Fibroblast of lung (primary cell): ENCODE data around the gene WDR86. TPM values are rescaled to one million over a fixed set of nuclear protein-coding genes. Genes with fewer than 3 reads are reported as not detected.

ENCODE experiments used
- DNase-seq, 2 donors: peaks; one replicate each; pipeline versions ENCODE4 v3.0.0 to v3.0.0-alpha.2; 2010; ENCODE audit warnings: low read depth in 2 of 2
- H2AFZ ChIP-seq: 2 replicates; pipeline ENCODE4 v1.5.1; 2012; ENCODE audit warnings: low read length, control low read depth, inconsistent platforms
- H3K27ac ChIP-seq: 2 replicates; pipeline ENCODE4 v1.5.1; 2011; ENCODE audit warnings: low read length, control low read depth; ENCODE audit not compliant: insufficient read depth
- H3K27me3 ChIP-seq: 2 replicates; pipeline ENCODE4 v1.5.1; 2011; ENCODE audit warnings: mild to moderate bottlenecking, low read length; ENCODE audit not compliant: control insufficient read depth, insufficient read depth
- H3K36me3 ChIP-seq: 2 replicates; pipeline ENCODE4 v1.5.1; 2011; ENCODE audit warnings: low read length; ENCODE audit not compliant: control insufficient read depth, insufficient read depth
- H3K4me1 ChIP-seq: 2 replicates; pipeline ENCODE4 v1.5.1; 2011; ENCODE audit warnings: low read length; ENCODE audit not compliant: control insufficient read depth, insufficient read depth; ENCODE audit errors: extremely low read depth
- H3K4me2 ChIP-seq: 2 replicates; pipeline ENCODE4 v1.5.1; 2011; ENCODE audit warnings: low read length, control low read depth; ENCODE audit not compliant: insufficient read depth; ENCODE audit errors: extremely low read depth
- H3K4me3 ChIP-seq, 4 experiments: fragments of 200-600 bp in 1 of 4; sonication (generic) in 1 of 4; replicated peaks in 1 of 4; 2 replicates each; pipeline ENCODE4 v1.5.1; 2011 to 2016; ENCODE audit warnings: low read length in 4 of 4, low read depth in 3 of 4, mild to moderate bottlenecking in 3 of 4, control low read depth in 2 of 4, inconsistent platforms in 1 of 4, mixed read lengths in 1 of 4; ENCODE audit not compliant: insufficient read depth in 1 of 4; ENCODE audit errors: control extremely low read depth in 1 of 4
- H3K79me2 ChIP-seq: 2 replicates; pipeline ENCODE4 v1.5.1; 2012; ENCODE audit warnings: mild to moderate bottlenecking, low read length, inconsistent platforms; ENCODE audit not compliant: control insufficient read depth, insufficient read depth
- H3K9ac ChIP-seq: 2 replicates; pipeline ENCODE4 v1.5.1; 2011; ENCODE audit warnings: mild to moderate bottlenecking, low read length, control low read depth; ENCODE audit not compliant: insufficient read depth
- H3K9me3 ChIP-seq: 2 replicates; pipeline ENCODE4 v1.5.1; 2012; ENCODE audit warnings: low read depth, low read length; ENCODE audit not compliant: control insufficient read depth, insufficient read depth
- H4K20me1 ChIP-seq: 2 replicates; pipeline ENCODE4 v1.5.1; 2011; ENCODE audit warnings: low read length; ENCODE audit not compliant: control insufficient read depth, insufficient read depth; ENCODE audit errors: extremely low read depth
- EZH2 ChIP-seq: IDR thresholded peaks from 2 replicates; pipeline ENCODE4 v1.5.1; 2012; ENCODE audit warnings: low read length, control low read depth, mild to moderate bottlenecking; ENCODE audit errors: missing control alignments
- polyA plus RNA-seq, 2 donors: library from polyadenylated mRNA; depleted of rRNA in 1 of 2; stranded (reverse) in 1 of 2; unstranded in 1 of 2; fragments of >200 nt; gene quantifications; 2 replicates each; pipeline ENCODE4 v1.2.1, GENCODE V29; 2011 to 2012; ENCODE audit warnings: missing spikeins in 1 of 2
- total RNA-seq: library from RNA; depleted of rRNA; stranded (reverse); fragments of >200 nt; gene quantifications from 2 replicates; pipeline ENCODE4 v1.2.1, GENCODE V29; 2014
- TF ChIP-seq, protein P1 (sequence below), 2 donors: IDR thresholded peaks in 1 of 2; conservative IDR thresholded peaks in 1 of 2; 1 replicate in 1 of 2; 2 replicates in 1 of 2; pipeline ENCODE4 v1.5.1; 2011 to 2012; ENCODE audit warnings: low read length in 2 of 2, control low read depth in 1 of 2, inconsistent platforms in 1 of 2, low read depth in 1 of 2, mild to moderate bottlenecking in 1 of 2

WDR86 gene
- total and polyA plus RNA-seq, 2 donors (not counting 1 experiment from before 2014, with no cell fraction given), result 0.33 TPM; not detected in 1

DNA sequence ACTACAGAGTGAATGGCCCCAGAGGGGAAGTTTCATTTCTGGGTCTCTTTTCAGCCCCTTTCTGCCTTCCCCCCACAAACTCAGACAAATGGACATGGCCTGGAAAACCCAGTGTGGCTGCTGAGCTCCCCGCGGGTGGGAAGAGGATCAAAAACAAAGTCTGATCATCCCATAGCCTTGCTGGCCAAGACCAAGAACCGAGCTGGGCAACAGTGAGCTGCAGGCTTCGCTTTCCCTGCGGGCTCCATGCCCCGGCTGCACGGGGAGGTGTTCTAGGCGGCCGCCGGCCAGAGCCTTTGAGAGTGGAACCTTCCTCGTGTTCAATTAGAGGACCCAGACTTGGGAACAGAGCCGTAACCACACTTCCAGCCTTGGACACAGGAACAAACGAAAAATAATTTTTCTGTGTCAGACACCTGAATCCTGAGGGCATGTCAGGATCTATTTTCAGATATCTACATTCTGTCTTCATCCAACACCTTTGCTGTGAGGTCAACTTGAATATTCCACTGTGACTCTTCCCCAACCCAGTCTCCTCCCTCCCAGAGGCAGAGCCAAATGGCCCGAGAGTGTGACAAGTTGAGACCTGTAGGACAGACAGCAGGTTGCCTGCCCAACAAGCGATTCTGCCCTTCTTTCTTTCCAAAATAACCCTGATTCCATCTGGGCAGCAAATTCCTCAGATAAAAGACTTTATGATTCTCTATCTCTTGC lies 26.0 kb downstream of the WDR86 start:
- no peak overlapping the region for H3K4me3 ChIP-seq
- H3K9me3 ChIP-seq, result no peaks in the 10 kb centered on the region
- H3K36me3 ChIP-seq, result no peaks in the 10 kb centered on the region
- no peak overlapping the region for H3K27ac ChIP-seq
- H3K27me3 ChIP-seq, result peaks cover 22% of the 10 kb centered on the region
- no peaks in the 10 kb centered on the region for H4K20me1 ChIP-seq
- H3K9ac ChIP-seq, result no peak overlapping the region
- no peaks in the 10 kb centered on the region for H3K79me2 ChIP-seq
- TF ChIP-seq, protein P1, sequence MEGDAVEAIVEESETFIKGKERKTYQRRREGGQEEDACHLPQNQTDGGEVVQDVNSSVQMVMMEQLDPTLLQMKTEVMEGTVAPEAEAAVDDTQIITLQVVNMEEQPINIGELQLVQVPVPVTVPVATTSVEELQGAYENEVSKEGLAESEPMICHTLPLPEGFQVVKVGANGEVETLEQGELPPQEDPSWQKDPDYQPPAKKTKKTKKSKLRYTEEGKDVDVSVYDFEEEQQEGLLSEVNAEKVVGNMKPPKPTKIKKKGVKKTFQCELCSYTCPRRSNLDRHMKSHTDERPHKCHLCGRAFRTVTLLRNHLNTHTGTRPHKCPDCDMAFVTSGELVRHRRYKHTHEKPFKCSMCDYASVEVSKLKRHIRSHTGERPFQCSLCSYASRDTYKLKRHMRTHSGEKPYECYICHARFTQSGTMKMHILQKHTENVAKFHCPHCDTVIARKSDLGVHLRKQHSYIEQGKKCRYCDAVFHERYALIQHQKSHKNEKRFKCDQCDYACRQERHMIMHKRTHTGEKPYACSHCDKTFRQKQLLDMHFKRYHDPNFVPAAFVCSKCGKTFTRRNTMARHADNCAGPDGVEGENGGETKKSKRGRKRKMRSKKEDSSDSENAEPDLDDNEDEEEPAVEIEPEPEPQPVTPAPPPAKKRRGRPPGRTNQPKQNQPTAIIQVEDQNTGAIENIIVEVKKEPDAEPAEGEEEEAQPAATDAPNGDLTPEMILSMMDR (conservative IDR thresholded peaks at IDR 0.05 in 1 of 2, IDR thresholded peaks at IDR 0.05 in 1 of 2; ENCODE audit: low read depth in 1 of 2, low read length in 2 of 2), result no peak
- no peak for TF ChIP-seq EZH2
- DNase-seq, result no peak
- no peak overlapping the region for H2AFZ ChIP-seq
- H3K4me2 ChIP-seq, result no peak overlapping the region
- H3K4me1 ChIP-seq, result no peaks in the 10 kb centered on the region

DNA sequence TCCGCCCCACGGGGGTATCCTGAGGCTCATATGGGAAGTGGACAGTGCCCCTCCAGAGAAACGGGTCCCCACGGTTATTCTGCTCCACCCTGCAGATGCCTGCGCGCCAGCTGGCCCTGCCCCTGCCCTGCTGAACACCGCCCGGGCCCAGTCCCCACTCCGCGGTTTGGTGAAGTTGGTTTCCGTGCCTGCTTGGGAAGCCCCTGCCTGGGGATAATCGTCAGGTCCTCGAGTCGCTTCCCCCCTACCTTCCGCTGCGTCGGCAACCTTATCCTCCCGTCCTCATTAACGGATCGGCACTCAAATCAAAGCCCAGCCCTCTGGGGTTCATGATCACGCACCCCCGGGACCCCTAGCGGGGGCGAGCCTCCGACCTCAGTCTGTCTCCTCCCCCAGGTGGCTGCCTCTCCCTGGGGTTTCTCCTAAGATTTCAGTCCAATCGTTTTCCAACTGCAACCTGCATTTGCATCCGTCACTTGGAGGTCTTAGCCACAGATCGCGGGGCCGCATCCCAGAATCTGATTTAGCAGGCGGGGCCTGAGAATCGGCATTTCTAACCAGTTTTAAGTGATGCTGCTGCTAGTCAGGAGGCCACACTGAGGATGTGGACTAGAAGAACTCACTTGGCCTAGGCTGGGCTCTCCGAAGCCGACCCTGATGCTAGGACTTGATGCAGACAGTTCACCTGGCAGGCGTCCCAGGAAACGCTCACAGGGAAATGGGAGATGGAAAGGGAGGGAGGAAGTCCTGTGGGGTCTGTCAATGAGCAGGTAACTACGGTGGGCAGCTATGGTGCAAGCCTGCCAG lies 27.6 kb downstream of the WDR86 start:
- H3K4me2 ChIP-seq, result no peak overlapping the region
- H3K27ac ChIP-seq, result no peak overlapping the region
- DNase-seq, result no peak
- H4K20me1 ChIP-seq, result no peaks in the 10 kb centered on the region
- H2AFZ ChIP-seq, result no peak overlapping the region
- no peak overlapping the region for H3K4me3 ChIP-seq
- H3K36me3 ChIP-seq, result no peaks in the 10 kb centered on the region
- H3K9me3 ChIP-seq, result no peaks in the 10 kb centered on the region
- H3K4me1 ChIP-seq, result no peaks in the 10 kb centered on the region
- H3K9ac ChIP-seq, result no peak overlapping the region
- no peaks in the 10 kb centered on the region for H3K79me2 ChIP-seq
- peaks cover 22% of the 10 kb centered on the region for H3K27me3 ChIP-seq
- peak; percentile 5 for TF ChIP-seq EZH2
- TF ChIP-seq, protein P1 (conservative IDR thresholded peaks at IDR 0.05 in 1 of 2, IDR thresholded peaks at IDR 0.05 in 1 of 2; ENCODE audit: low read depth in 1 of 2, low read length in 2 of 2), result no peak

DNA sequence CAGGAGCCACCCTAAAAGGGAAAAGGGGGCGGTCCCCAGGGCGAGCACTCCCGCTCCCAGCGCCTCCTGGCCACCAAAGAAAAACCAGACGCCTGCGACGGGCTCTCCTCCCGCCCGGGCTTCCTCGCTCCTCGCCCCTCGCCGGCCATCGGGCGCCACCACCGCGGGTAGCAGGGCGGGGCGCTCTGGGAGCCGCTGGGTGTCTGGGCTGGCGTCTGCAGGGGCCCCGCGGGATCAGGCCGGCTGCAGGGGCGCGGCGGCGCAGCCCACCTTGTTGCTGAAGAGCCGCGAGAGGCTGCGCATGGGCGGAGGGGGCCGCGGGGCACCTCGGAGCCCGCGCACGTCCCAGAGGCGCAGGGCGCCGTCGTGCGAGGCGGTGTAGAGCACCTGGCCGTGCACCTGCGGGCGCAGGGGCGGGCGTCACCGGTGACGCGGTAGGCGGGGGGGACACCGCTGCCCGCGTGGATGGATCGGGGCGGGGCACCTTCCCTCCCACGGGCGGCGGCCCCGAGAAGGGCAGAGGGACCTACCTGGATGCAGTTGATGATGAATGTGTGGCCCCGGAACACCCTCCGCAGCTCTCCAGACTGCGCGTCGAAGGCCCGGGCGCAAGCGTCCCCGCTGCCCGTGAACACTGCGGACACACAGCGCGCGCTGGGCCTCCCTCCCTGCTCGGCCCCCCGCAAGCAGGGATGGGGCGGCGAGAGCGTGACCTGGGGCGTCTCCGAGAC lies 28.3 kb downstream of the WDR86 start:
- Histone ChIP-seq H3K4me2 (no peak overlapping the region), H3K9ac (no peak overlapping the region), H4K20me1 (no peaks in the 10 kb centered on the region), H3K79me2 (no peaks in the 10 kb centered on the region), H3K4me1 (no peaks in the 10 kb centered on the region), H2AFZ (no peak overlapping the region), H3K27me3 (peaks cover 22% of the 10 kb centered on the region), H3K9me3 (no peaks in the 10 kb centered on the region), H3K36me3 (no peaks in the 10 kb centered on the region), H3K4me3 (no peak overlapping the region), H3K27ac (no peak overlapping the region)
- DNase-seq, result no peak
- peak; percentile 67 for TF ChIP-seq EZH2
- TF ChIP-seq, protein P1 (conservative IDR thresholded peaks at IDR 0.05 in 1 of 2, IDR thresholded peaks at IDR 0.05 in 1 of 2; ENCODE audit: low read depth in 1 of 2, low read length in 2 of 2), result no peak
